Astrocyte (in vitro differentiated cells and primary cell): ENCODE data around the gene RAVER2. TPM values are rescaled to one million over a fixed set of nuclear protein-coding genes. Genes with fewer than 3 reads are reported as not detected.

Source experiments
- DNase-seq: peaks from one replicate; pipeline ENCODE4 v3.0.0-alpha.2; 2010; ENCODE audit warnings: low read depth
- FAIRE-seq: peaks from 2 replicates; lab custom pipeline; 2011; peaks lifted over from hg19 to GRCh38; lab: Jason Lieb, UNC
- H2AFZ ChIP-seq: 2 replicates; pipeline ENCODE4 v1.6.0; 2012; ENCODE audit warnings: low read depth, low read length, inconsistent platforms
- H3K27ac ChIP-seq: 2 replicates; pipeline ENCODE4 v1.5.1; 2011; ENCODE audit warnings: low read depth, low read length, inconsistent platforms
- H3K27me3 ChIP-seq: 2 replicates; pipeline ENCODE4 v1.6.0; 2011; ENCODE audit warnings: low read length, inconsistent platforms; ENCODE audit not compliant: insufficient read depth
- H3K36me3 ChIP-seq: 2 replicates; pipeline ENCODE4 v1.5.1; 2011; ENCODE audit warnings: low read length, inconsistent platforms; ENCODE audit not compliant: insufficient read depth
- H3K4me1 ChIP-seq: 2 replicates; pipeline ENCODE4 v1.5.1; 2011; ENCODE audit warnings: low read length, inconsistent platforms; ENCODE audit not compliant: insufficient read depth
- H3K4me2 ChIP-seq: 2 replicates; pipeline ENCODE4 v1.6.0; 2012; ENCODE audit warnings: low read length, inconsistent platforms
- H3K4me3 ChIP-seq: 2 replicates; pipeline ENCODE4 v1.5.1; 2011; ENCODE audit warnings: low read depth, mild to moderate bottlenecking, low read length, inconsistent platforms; ENCODE audit not compliant: insufficient read depth
- H3K79me2 ChIP-seq: 2 replicates; pipeline ENCODE4 v1.6.0; 2012; ENCODE audit warnings: mild to moderate bottlenecking, low read length, inconsistent platforms; ENCODE audit not compliant: insufficient read depth
- H3K9ac ChIP-seq: 2 replicates; pipeline ENCODE4 v1.6.0; 2012; ENCODE audit warnings: mild to moderate bottlenecking, low read length, inconsistent platforms
- H3K9me3 ChIP-seq: 2 replicates; pipeline ENCODE4 v1.5.1; 2012; ENCODE audit warnings: low read depth, mild to moderate bottlenecking, low read length, inconsistent platforms; ENCODE audit not compliant: insufficient read depth
- H4K20me1 ChIP-seq: 2 replicates; pipeline ENCODE4 v1.6.0; 2012; ENCODE audit warnings: low read length, inconsistent platforms; ENCODE audit not compliant: insufficient read depth
- H3K27ac Mint-ChIP-seq: one replicate; pipeline ENCODE4 v1.8.0; 2021; ENCODE audit warnings: mild to moderate bottlenecking, mixed read lengths; ENCODE audit not compliant: unreplicated experiment
- H3K27me3 Mint-ChIP-seq: one replicate; pipeline ENCODE4 v1.8.0; 2021; ENCODE audit warnings: low read depth, mixed read lengths; ENCODE audit not compliant: unreplicated experiment
- H3K36me3 Mint-ChIP-seq: one replicate; pipeline ENCODE4 v1.8.0; 2021; ENCODE audit warnings: low read depth, mixed read lengths; ENCODE audit not compliant: unreplicated experiment
- H3K4me1 Mint-ChIP-seq: one replicate; pipeline ENCODE4 v1.8.0; 2021; ENCODE audit warnings: low read depth, mixed read lengths; ENCODE audit not compliant: unreplicated experiment
- H3K4me3 Mint-ChIP-seq: one replicate; pipeline ENCODE4 v1.8.0; 2021; ENCODE audit warnings: mild to moderate bottlenecking, moderate library complexity, mixed read lengths; ENCODE audit not compliant: unreplicated experiment
- H3K9me3 Mint-ChIP-seq: one replicate; pipeline ENCODE4 v1.8.0; 2021; ENCODE audit warnings: mild to moderate bottlenecking, mixed read lengths; ENCODE audit not compliant: unreplicated experiment
- CTCF ChIP-seq: IDR thresholded peaks from 2 replicates; pipeline ENCODE4 v1.5.1; 2011; ENCODE audit warnings: low read depth, mild to moderate bottlenecking, inconsistent platforms, low read length, moderate library complexity; ENCODE audit not compliant: insufficient read depth
- EZH2 ChIP-seq: IDR thresholded peaks from 2 replicates; pipeline ENCODE4 v1.6.1; 2012; ENCODE audit warnings: mild to moderate bottlenecking, low read length, inconsistent platforms; ENCODE audit not compliant: insufficient read depth
- total RNA-seq: library from RNA; stranded (reverse); gene quantifications from 2 replicates; pipeline ENCODE4 v1.2.1, GENCODE V29; 2021

Gene RAVER2
- total RNA-seq, 1 donor from 2014 or later, result 7.1 TPM

DNA sequence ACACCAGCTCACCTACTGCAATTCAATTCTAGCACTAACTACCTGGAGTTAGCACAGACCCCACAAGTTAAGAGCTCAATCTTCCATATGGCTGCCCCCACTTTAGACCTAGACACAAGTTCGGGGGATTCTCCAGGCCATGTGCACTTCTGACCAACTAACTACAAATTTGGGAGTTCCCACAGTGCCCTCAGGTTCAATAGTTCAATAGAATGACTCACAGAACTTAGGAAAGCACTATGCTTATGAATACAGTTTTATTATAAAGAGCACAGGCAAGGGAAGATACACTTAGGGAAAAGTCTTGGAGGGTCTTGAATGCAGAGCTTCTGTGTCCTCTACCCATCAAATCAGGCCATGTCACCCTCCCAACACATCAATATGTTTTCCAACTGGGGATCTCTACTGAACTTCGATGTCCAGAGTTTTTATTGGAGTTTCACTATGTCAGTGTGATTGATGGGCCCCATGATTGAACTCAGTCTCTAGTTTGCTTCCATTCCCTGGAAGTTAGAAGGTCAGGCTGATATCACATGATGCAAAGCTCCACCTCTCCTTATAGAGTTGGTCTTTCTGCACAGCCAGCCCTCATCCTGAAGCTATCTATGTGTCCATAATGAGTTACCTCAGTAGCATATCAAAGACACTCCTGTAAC lies 46.1 kb downstream of the RAVER2 start:
- H3K36me3 Mint-ChIP-seq, result peaks cover 12% of the 10 kb centered on the region
- DNase-seq (no peak), FAIRE-seq (no peak)
- Histone ChIP-seq H3K4me3 (no peak overlapping the region), H3K27ac (no peak overlapping the region), H3K4me2 (no peak overlapping the region), H4K20me1 (no peaks in the 10 kb centered on the region), H3K36me3 (no peaks in the 10 kb centered on the region), H2AFZ (no peak overlapping the region), H3K27me3 (no peaks in the 10 kb centered on the region), H3K9ac (no peak overlapping the region), H3K79me2 (no peaks in the 10 kb centered on the region), H3K4me1 (no peaks in the 10 kb centered on the region), H3K9me3 (no peaks in the 10 kb centered on the region)
- no peak overlapping the region for H3K4me3 Mint-ChIP-seq
- no peaks in the 10 kb centered on the region for H3K9me3 Mint-ChIP-seq
- TF ChIP-seq CTCF (no peak), EZH2 (no peak)
- no peaks in the 10 kb centered on the region for H3K27me3 Mint-ChIP-seq
- peaks cover 2% of the 10 kb centered on the region for H3K4me1 Mint-ChIP-seq
- no peak overlapping the region for H3K27ac Mint-ChIP-seq

DNA sequence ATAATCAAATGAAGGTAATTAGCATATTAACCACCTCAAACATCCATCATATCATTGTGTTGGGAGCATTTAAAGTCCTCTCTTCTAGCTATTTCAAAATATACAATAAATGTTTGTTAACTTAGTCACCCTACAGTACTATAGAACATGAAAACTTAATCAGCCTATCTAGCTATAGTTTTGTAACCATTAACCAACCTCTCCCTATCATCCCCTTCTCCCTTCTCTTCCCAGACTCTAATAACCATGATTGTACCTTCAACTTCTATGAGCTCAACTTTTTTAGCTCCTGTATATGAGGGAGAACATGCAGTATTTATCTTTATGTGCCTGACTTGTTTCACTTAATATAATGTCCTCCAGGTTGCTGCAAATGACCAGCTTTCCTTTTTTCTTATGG lies 54.0 kb downstream of the RAVER2 start:
- Histone ChIP-seq H2AFZ (no peak overlapping the region), H3K9me3 (no peaks in the 10 kb centered on the region), H3K27ac (no peak overlapping the region), H3K36me3 (no peaks in the 10 kb centered on the region), H4K20me1 (no peaks in the 10 kb centered on the region), H3K4me1 (no peaks in the 10 kb centered on the region), H3K9ac (no peak overlapping the region), H3K27me3 (no peaks in the 10 kb centered on the region), H3K4me2 (no peak overlapping the region), H3K4me3 (no peak overlapping the region), H3K79me2 (no peaks in the 10 kb centered on the region)
- Mint-ChIP-seq H3K27ac (no peak overlapping the region), H3K4me3 (no peak overlapping the region), H3K9me3 (no peaks in the 10 kb centered on the region), H3K36me3 (peaks cover 1% of the 10 kb centered on the region), H3K4me1 (peaks cover 2% of the 10 kb centered on the region), H3K27me3 (no peaks in the 10 kb centered on the region)
- TF ChIP-seq CTCF, result no peak
- no peak for TF ChIP-seq EZH2
- no peak for DNase-seq
- FAIRE-seq, result no peak

DNA sequence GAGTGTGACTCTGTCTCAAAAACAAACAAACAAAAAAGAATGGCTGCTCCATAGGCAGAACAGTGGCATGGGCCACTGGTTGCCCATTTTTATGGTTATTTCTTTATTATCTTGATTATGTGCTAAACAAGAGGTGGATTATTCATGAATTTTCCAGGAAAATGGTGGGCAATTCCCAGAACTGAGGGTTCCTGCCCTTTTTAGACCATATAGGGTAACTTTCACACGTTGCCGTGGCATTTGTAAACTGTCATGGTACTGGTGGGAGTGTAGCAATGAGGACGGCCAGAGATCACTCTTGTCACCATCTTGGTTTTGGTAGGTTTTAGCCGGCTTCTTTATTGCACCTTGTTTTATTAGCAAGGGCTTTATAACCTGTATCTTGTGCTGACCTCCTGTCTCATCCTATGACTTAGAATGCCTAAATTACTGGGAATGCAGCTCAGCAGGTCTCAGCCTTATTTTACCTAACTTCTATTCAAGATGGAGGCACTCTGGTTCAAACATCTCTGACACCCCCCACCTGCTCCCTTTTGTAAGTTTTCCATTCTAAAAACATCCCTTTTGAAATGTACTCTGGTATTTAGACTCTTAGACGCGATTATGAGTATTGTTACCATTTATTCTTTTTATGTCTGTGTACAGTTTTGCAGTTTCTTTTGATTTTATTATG lies 57.1 kb downstream of the RAVER2 start:
- no peaks in the 10 kb centered on the region for H3K36me3 Mint-ChIP-seq
- TF ChIP-seq CTCF, result no peak
- TF ChIP-seq EZH2, result no peak
- H3K9ac ChIP-seq, result no peak overlapping the region
- no peak overlapping the region for H3K27ac ChIP-seq
- H3K4me3 Mint-ChIP-seq, result no peak overlapping the region
- H3K9me3 Mint-ChIP-seq, result no peaks in the 10 kb centered on the region
- no peaks in the 10 kb centered on the region for H3K79me2 ChIP-seq
- DNase-seq (no peak), FAIRE-seq (no peak)
- H3K36me3 ChIP-seq, result no peaks in the 10 kb centered on the region
- no peaks in the 10 kb centered on the region for H3K9me3 ChIP-seq
- no peaks in the 10 kb centered on the region for H3K4me1 ChIP-seq
- H4K20me1 ChIP-seq, result no peaks in the 10 kb centered on the region
- H3K4me3 ChIP-seq, result no peak overlapping the region
- no peak overlapping the region for H3K4me2 ChIP-seq
- H3K4me1 Mint-ChIP-seq, result no peaks in the 10 kb centered on the region
- no peaks in the 10 kb centered on the region for H3K27me3 Mint-ChIP-seq
- no peak overlapping the region for H3K27ac Mint-ChIP-seq
- no peak overlapping the region for H2AFZ ChIP-seq
- no peaks in the 10 kb centered on the region for H3K27me3 ChIP-seq
